ENCODE measurements around the gene ZBTB40.

DNA sequence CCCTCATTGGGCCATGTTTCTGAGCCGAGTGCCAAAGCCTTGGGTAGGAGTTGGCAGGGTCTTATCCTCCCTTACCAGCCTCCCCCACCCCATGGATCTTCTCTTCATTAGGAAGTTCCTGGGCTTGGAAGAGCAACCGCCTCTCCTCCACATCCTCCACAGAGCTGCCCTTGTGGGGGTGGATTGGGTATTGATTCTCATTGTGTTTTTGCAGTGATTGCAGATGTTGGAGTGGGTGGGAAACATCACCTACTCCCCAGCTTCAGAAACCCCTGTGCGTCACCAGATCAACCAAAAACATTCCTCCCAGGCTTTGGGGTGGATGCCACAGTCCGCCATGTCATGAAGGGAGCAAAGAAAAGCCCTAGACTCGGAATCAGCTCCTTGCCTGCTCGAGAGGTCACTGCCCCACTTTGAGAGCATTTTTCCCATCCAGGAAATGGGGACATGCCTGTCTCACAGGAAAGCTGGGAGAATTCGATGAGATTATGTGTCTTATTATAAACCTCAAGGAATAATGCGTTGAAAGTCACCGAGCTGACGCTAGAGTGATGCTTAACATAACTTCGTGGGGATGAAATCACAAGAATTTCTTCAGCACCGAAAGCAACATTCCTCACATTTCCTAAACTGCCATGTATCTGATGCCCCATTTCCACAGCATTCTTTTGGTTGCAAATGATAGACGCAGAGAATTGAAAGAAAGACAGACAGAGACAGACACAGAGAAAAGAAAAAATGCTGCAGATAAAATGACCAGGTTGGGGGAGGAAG, 44.7 kb upstream of the ZBTB40 start:
- TF ChIP-seq POLR2AphosphoS5 (IDR thresholded peaks at IDR 0.05; ENCODE audit: borderline replicate concordance, low read depth, low read length) (no peak), EZH2 (IDR thresholded peaks at IDR 0.05) (no peak)

Data from SK-N-MC (cell line).